SK-N-SH (cell line): ENCODE data around the gene PTDSS2. TPM values are rescaled to one million over a fixed set of nuclear protein-coding genes. Genes with fewer than 3 reads are reported as not detected.

Source experiments
- CTCF ChIA-PET: fragments of 300-600, 350-600 bp; formaldehyde crosslinking; extraction: SDS; loops from one replicate; lab custom pipeline; 2021; lab: Yijun Ruan, JAX
- POLR2A ChIA-PET: fragments of 350-600 bp; sonication (Branson Sonifier 250); formaldehyde crosslinking; extraction: SDS; loops from one replicate; lab custom pipeline; 2020; ENCODE audit warnings: antibody characterized with exemption, inconsistent platforms; lab: Yijun Ruan, JAX
- DNase-seq: peaks from one replicate; pipeline ENCODE4 v3.0.0; 2012
- H2AFZ ChIP-seq: fragments of 200-600 bp; sonication (generic); 2 replicates; pipeline ENCODE4 v1.8.1; 2016; ENCODE audit warnings: antibody characterized with exemption, mild to moderate bottlenecking, low read depth
- H3F3A ChIP-seq: fragments of 200-600 bp; sonication (generic); replicated peaks from 2 replicates; pipeline ENCODE3; 2016; ENCODE audit warnings: antibody characterized with exemption, mild to moderate bottlenecking; ENCODE audit not compliant: insufficient read depth
- H3K27ac ChIP-seq, 2 experiments: fragments of 200-500 bp in 1 of 2; fragments of 200-600 bp in 1 of 2; sonication (Bioruptor generic) in 1 of 2; sonication (generic), shearing (Covaris generic) in 1 of 2; 2 replicates each; pipeline versions ENCODE4 v1.5.1 to v1.6.1; 2014 to 2016; ENCODE audit warnings: low read depth in 2 of 2, inconsistent platforms in 1 of 2, low read length in 1 of 2, mild to moderate bottlenecking in 1 of 2, mixed read lengths in 1 of 2
- H3K27me3 ChIP-seq: fragments of 200-600 bp; sonication (generic), shearing (Covaris generic); 2 replicates; pipeline ENCODE4 v1.6.1; 2016; ENCODE audit warnings: mixed run types; ENCODE audit not compliant: insufficient read depth
- H3K36me3 ChIP-seq, 2 experiments: fragments of 200-500 bp in 1 of 2; fragments of 200-600 bp in 1 of 2; sonication (Bioruptor generic) in 1 of 2; sonication (generic) in 1 of 2; replicated peaks in 1 of 2; 2 replicates each; pipeline versions ENCODE3 to v1.5.1; 2014 to 2016; ENCODE audit warnings: low read length in 1 of 2, mild to moderate bottlenecking in 1 of 2; ENCODE audit not compliant: insufficient read depth in 2 of 2, control insufficient read depth in 1 of 2
- H3K4me1 ChIP-seq, 2 experiments: fragments of 200-500 bp in 1 of 2; fragments of 200-600 bp in 1 of 2; sonication (Bioruptor generic) in 1 of 2; sonication (generic), shearing (Covaris generic) in 1 of 2; 2 replicates each; pipeline versions ENCODE4 v1.5.1 to v1.6.1; 2014 to 2016; ENCODE audit warnings: low read depth in 1 of 2, low read length in 1 of 2, mixed run types in 1 of 2; ENCODE audit not compliant: insufficient read depth in 2 of 2, control insufficient read depth in 1 of 2
- H3K4me2 ChIP-seq: fragments of 200-600 bp; sonication (generic), shearing (Covaris generic); 2 replicates; pipeline ENCODE4 v1.6.1; 2017; ENCODE audit warnings: mixed run types
- H3K4me3 ChIP-seq, 2 experiments: fragments of 200-500 bp in 1 of 2; fragments of 200-600 bp in 1 of 2; sonication (Bioruptor generic) in 1 of 2; sonication (generic), shearing (Covaris generic) in 1 of 2; 2 replicates each; pipeline versions ENCODE4 v1.5.1 to v1.8.1; 2014 to 2016; ENCODE audit warnings: low read depth in 2 of 2, inconsistent platforms in 1 of 2, low read length in 1 of 2, mild to moderate bottlenecking in 1 of 2, mixed read lengths in 1 of 2, moderate library complexity in 1 of 2
- H3K79me2 ChIP-seq: fragments of 200-600 bp; sonication (generic); 2 replicates; pipeline ENCODE4 v1.8.1; 2017; ENCODE audit warnings: mild to moderate bottlenecking; ENCODE audit not compliant: insufficient read depth
- H3K9ac ChIP-seq: fragments of 200-600 bp; sonication (generic); 2 replicates; pipeline ENCODE4 v1.6.1; 2017; ENCODE audit warnings: mixed run types
- H3K9me2 ChIP-seq: fragments of 200-600 bp; sonication (generic); 2 replicates; pipeline ENCODE4 v1.6.1; 2017; ENCODE audit warnings: mixed run types
- H3K9me3 ChIP-seq: fragments of 200-600 bp; sonication (generic); 2 replicates; pipeline ENCODE4 v1.6.1; 2017; ENCODE audit warnings: mixed run types, mild to moderate bottlenecking, moderate library complexity
- H4K20me1 ChIP-seq: fragments of 200-600 bp; sonication (generic); 2 replicates; pipeline ENCODE4 v1.6.1; 2017; ENCODE audit warnings: mild to moderate bottlenecking, mixed run types; ENCODE audit not compliant: insufficient read depth
- CHD2 ChIP-seq: fragments of 150-350 bp; IDR thresholded peaks from 2 replicates; pipeline ENCODE4 v1.6.1; 2018; ENCODE audit warnings: low read length; ENCODE audit not compliant: partially characterized antibody
- CTCF ChIP-seq: fragments of 200-600 bp; sonication (generic); IDR thresholded peaks from 2 replicates; pipeline ENCODE4 v1.6.1; 2017; ENCODE audit warnings: antibody characterized with exemption, mild to moderate bottlenecking, moderate library complexity
- ELF1 ChIP-seq: IDR thresholded peaks from 2 replicates; pipeline ENCODE4 v1.4.0; 2012
- FOSL2 ChIP-seq: IDR thresholded peaks from 2 replicates; pipeline ENCODE4 v1.4.0; 2012; ENCODE audit warnings: low read depth, mild to moderate bottlenecking, moderate library complexity, borderline replicate concordance
- FOXM1 ChIP-seq: IDR thresholded peaks from 2 replicates; pipeline ENCODE4 v1.4.0; 2012; ENCODE audit warnings: low read depth, mild to moderate bottlenecking
- JUND ChIP-seq: IDR thresholded peaks from 2 replicates; pipeline ENCODE4 v1.4.0; 2012
- MEF2A ChIP-seq: IDR thresholded peaks from 2 replicates; pipeline ENCODE4 v1.4.0; 2012; ENCODE audit warnings: low read depth, borderline replicate concordance
- MXI1 ChIP-seq: IDR thresholded peaks from 2 replicates; pipeline ENCODE4 v1.6.1; 2012; ENCODE audit warnings: mild to moderate bottlenecking, low read depth, low read length, improper control_type of control experiment
- NFIC ChIP-seq: IDR thresholded peaks from 2 replicates; pipeline ENCODE4 v1.4.0; 2012; ENCODE audit warnings: borderline replicate concordance
- NRF1 ChIP-seq: IDR thresholded peaks from 2 replicates; pipeline ENCODE4 v1.6.1; 2012; ENCODE audit warnings: low read depth, mild to moderate bottlenecking, low read length
- POLR2AphosphoS5 ChIP-seq: IDR thresholded peaks from 2 replicates; pipeline ENCODE4 v1.6.1; 2012; ENCODE audit warnings: low read depth, low read length
- RAD21 ChIP-seq: IDR thresholded peaks from 2 replicates; pipeline ENCODE4 v1.6.1; 2012; ENCODE audit warnings: mild to moderate bottlenecking, low read length
- RFX5 ChIP-seq: IDR thresholded peaks from 2 replicates; pipeline ENCODE4 v1.6.1; 2012; ENCODE audit warnings: mild to moderate bottlenecking, improper control_type of control experiment, low read length
- RXRA ChIP-seq: IDR thresholded peaks from 2 replicates; pipeline ENCODE4 v1.4.0; 2012; ENCODE audit warnings: low read depth, mild to moderate bottlenecking, borderline replicate concordance
- SMC3 ChIP-seq: IDR thresholded peaks from 2 replicates; pipeline ENCODE4 v1.6.1; 2012; ENCODE audit warnings: low read depth, low read length, improper control_type of control experiment
- TAF1 ChIP-seq: IDR thresholded peaks from 2 replicates; pipeline ENCODE4 v1.6.1; 2012; ENCODE audit warnings: low read depth, mild to moderate bottlenecking, low read length, moderate library complexity, borderline replicate concordance
- TEAD4 ChIP-seq: IDR thresholded peaks from 2 replicates; pipeline ENCODE4 v1.4.0; 2012; ENCODE audit warnings: mild to moderate bottlenecking, borderline replicate concordance; ENCODE audit not compliant: insufficient read depth
- YY1 ChIP-seq: IDR thresholded peaks from 2 replicates; pipeline ENCODE4 v1.4.0; 2012; ENCODE audit warnings: low read depth, mild to moderate bottlenecking
- WGBS: methylation state at CpG from one replicate; pipeline ENCODE4 v1.1.6; 2017; ENCODE audit warnings: low lambda C conversion rate; 5-methylcytosine and 5-hydroxymethylcytosine counted together
- polyA plus RNA-seq, 3 experiments: library from polyadenylated mRNA; depleted of rRNA; stranded (reverse); fragments of >200 nt; gene quantifications; 2 replicates each; pipeline ENCODE4 v1.2.3, GENCODE V29; 2012
- TF ChIP-seq, protein P1 (sequence below): fragments of 150-350 bp; IDR thresholded peaks from 2 replicates; pipeline ENCODE4 v1.6.1; 2016; ENCODE audit warnings: mild to moderate bottlenecking, low read depth, low read length
- TF ChIP-seq, protein P2 (sequence below): IDR thresholded peaks from 2 replicates; pipeline ENCODE4 v1.4.0; 2012; ENCODE audit warnings: low read depth

PTDSS2 gene
- polyA plus RNA-seq, 1 of the 3 experiments (the other 2 are of a cell fraction), result 28.6 TPM

GRCh38 chr11:440065-441042 is 9.7 kb upstream of the PTDSS2 start:
- H3K4me3 ChIP-seq, result no peak overlapping the region
- peaks cover 0 to 12% of the 10 kb centered on the region in 2 experiments; a peak in 1 of 4 replicates for H3K4me1 ChIP-seq
- H3K4me2 ChIP-seq, result no peak overlapping the region
- H3K36me3 ChIP-seq, result no peaks in the 10 kb centered on the region
- no peaks in the 10 kb centered on the region for H3F3A ChIP-seq
- no peaks in the 10 kb centered on the region for H3K9me3 ChIP-seq
- H4K20me1 ChIP-seq, result no peaks in the 10 kb centered on the region
- DNase-seq, result peak; percentile 35
- no peak overlapping the region for H3K9ac ChIP-seq
- CTCF ChIA-PET, result interaction anchor here (0.8 to 1.3 kb wide), 4 partner anchors 9 to 48 kb away, joined by 3 to 4 read pairs (median 4); no protein-coding TSS in a partner anchor
- H3K27me3 ChIP-seq, result peaks cover 9% of the 10 kb centered on the region; the same call in 1 of the 2 replicates
- no peak overlapping the region for H2AFZ ChIP-seq
- H3K79me2 ChIP-seq, result no peaks in the 10 kb centered on the region
- TF ChIP-seq TAF1 (no peak), CTCF (0 out of 2 replicates have a peak, but pooled peaks have one; percentile 13)
- POLR2A ChIA-PET, result interaction anchor here (1.1 kb wide), 1 partner anchor 28 kb away, joined by 4 read pairs; no protein-coding TSS in a partner anchor
- no peak overlapping the region for H3K27ac ChIP-seq
- H3K9me2 ChIP-seq, result no peaks in the 10 kb centered on the region
- 82% methylated on average over 12 of the region's 27 CpGs for WGBS

- Histone ChIP-seq H3F3A (no peaks in the 10 kb centered on the region), H4K20me1 (no peaks in the 10 kb centered on the region), H3K4me2 (no peak overlapping the region), H3K27me3 (peaks cover 9% of the 10 kb centered on the region; the same call in 1 of the 2 replicates), H2AFZ (no peak overlapping the region), H3K4me3 (no peak overlapping the region), H3K9ac (no peak overlapping the region), H3K27ac (no peak overlapping the region), H3K36me3 (no peaks in the 10 kb centered on the region), H3K4me1 (peaks cover 0 to 12% of the 10 kb centered on the region in 2 experiments; a peak in 1 of 4 replicates), H3K9me2 (no peaks in the 10 kb centered on the region), H3K9me3 (no peaks in the 10 kb centered on the region), H3K79me2 (no peaks in the 10 kb centered on the region)
- ChIA-PET CTCF (interaction anchor here (0.9 to 1.3 kb wide), 4 partner anchors 9 to 44 kb away, joined by 3 to 4 read pairs (median 4); no protein-coding TSS in a partner anchor), POLR2A (no interaction called here)
- 45% methylated on average over 8 of the region's 13 CpGs for WGBS
- TF ChIP-seq JUND (no peak), SMC3 (no peak), NRF1 (no peak), RAD21 (no peak), RXRA (no peak), FOSL2 (no peak), NFIC (no peak), MXI1 (no peak), YY1 (no peak), POLR2AphosphoS5 (no peak), CHD2 (no peak), RFX5 (no peak), FOXM1 (no peak), TAF1 (no peak), CTCF (no peak), TEAD4 (no peak), ELF1 (no peak), MEF2A (no peak)
- TF ChIP-seq, protein P1, sequence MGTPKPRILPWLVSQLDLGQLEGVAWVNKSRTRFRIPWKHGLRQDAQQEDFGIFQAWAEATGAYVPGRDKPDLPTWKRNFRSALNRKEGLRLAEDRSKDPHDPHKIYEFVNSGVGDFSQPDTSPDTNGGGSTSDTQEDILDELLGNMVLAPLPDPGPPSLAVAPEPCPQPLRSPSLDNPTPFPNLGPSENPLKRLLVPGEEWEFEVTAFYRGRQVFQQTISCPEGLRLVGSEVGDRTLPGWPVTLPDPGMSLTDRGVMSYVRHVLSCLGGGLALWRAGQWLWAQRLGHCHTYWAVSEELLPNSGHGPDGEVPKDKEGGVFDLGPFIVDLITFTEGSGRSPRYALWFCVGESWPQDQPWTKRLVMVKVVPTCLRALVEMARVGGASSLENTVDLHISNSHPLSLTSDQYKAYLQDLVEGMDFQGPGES, result no peak
- TF ChIP-seq, protein P2, sequence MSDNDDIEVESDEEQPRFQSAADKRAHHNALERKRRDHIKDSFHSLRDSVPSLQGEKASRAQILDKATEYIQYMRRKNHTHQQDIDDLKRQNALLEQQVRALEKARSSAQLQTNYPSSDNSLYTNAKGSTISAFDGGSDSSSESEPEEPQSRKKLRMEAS, result no peak
- peak; percentile 37 for DNase-seq
These were observed 9.0 kb upstream of the PTDSS2 start for GRCh38 chr11:441043-441417.
